Measurements from ENCODE around the gene UTS2B. TPM values are rescaled to one million over a fixed set of nuclear protein-coding genes. Genes with fewer than 3 reads are reported as not detected.

Gene UTS2B
- 0.85 TPM for total RNA-seq
- 0.34 TPM for polyA plus RNA-seq

GRCh38 chr3:191329654-191330529, at the start of gene UTS2B:
Gene UTS2B (minus strand): TSS chr3:191330526. CDS start chr3:191282189, 48,337 bp downstream.
- Histone ChIP-seq H3K27ac (ENCODE audit: low read depth) (peak within 1 kb of the TSS; percentile 68), H3K4me3 (ENCODE audit: low read depth, low read length) (peak within 1 kb of the TSS; percentile 81), H3K36me3 (ENCODE audit: insufficient read depth) (no peaks in the 10 kb centered on the region), H3K4me1 (ENCODE audit: insufficient read depth) (no peaks in the 10 kb centered on the region)
- peak; percentile 36 for DNase-seq (ENCODE audit: extremely low spot score)
- 1% methylated on average over 37 of the region's 37 CpGs for WGBS

DNA sequence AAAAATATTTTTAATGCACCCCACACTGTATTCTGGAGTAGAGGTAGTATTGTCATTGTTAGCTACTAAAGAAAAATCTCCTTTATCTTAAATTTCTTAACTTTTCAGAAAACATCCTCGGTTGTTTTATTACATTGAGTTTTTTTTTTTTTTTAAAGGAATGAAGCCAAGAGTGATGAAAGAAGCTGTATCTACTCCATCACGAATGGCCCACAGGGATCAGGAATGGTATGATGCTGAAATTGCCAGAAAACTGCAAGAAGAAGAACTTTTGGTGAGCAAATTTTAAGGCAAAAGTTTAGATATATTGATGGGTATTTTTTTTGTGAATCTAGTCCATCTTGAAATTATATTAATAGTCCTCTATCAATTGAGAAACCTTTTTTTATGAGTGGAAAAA, 49.7 kb upstream of the UTS2B start:
- no peak overlapping the region for H3K4me3 ChIP-seq (ENCODE audit: low read depth, low read length)
- WGBS = 58% methylated on average over 2 of the region's 2 CpGs
- H3K4me1 ChIP-seq (ENCODE audit: insufficient read depth) = peaks cover 2% of the 10 kb centered on the region
- H3K27ac ChIP-seq (ENCODE audit: low read depth) = no peak overlapping the region
- H3K36me3 ChIP-seq (ENCODE audit: insufficient read depth) = peaks cover 8% of the 10 kb centered on the region
- DNase-seq (ENCODE audit: extremely low spot score) = no peak

DNA sequence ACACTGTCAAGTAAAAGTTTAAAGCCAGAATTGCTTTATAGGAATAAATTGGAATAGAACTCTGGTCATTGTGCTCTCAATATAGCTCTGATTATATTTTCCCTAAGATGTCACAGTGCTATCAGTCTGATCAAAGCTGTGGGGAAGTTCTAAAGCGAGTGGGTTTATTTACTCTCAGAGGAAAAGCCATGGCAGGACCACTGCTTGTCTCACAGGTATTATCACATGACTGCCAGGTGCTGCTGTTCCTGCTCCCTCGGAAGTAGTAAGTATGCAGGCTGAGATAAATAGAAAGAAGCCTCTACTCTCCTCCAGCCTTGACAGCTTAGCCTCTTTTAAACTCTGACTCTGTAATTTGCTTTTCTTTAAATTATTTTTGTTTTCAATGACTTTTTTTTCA, 49.1 kb upstream of the UTS2B start:
- Histone ChIP-seq H3K36me3 (ENCODE audit: insufficient read depth) (peaks cover 10% of the 10 kb centered on the region), H3K4me1 (ENCODE audit: insufficient read depth) (peaks cover 2% of the 10 kb centered on the region), H3K27ac (ENCODE audit: low read depth) (no peak overlapping the region), H3K4me3 (ENCODE audit: low read depth, low read length) (no peak overlapping the region)
- no peak for DNase-seq (ENCODE audit: extremely low spot score)
- WGBS = 83% methylated on average over 2 of the region's 2 CpGs

DNA sequence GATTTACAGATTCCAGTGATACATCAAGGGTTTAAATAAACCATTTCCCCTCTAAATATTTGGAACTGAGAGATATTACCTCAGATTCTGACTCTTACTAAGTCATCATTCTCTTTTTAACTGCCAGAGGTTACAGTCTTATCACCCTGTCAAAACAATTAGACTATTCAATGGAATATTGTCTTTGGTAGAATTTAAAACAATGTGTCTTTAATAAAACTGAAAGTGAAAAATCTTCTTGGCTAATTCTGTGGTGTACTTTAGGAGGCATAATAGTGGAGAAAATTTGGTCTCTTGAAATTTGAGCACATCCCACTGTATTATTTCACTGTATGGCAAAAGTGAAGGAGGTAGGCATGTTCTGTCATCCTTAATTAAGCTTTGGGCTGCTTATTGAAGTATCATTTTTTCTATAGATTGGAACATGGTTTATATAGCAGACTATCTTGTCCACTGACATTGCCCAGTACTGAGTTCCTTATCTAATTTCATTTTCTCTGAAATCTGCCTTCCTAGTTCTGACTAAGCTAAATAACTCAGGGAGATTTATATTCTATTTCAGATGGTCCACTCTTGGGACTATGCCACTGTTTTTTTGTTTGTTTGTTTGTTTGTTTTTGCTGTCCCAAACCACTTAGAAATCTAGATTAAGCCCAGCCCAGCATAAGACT, 48.0 kb upstream of the UTS2B start:
- no peak overlapping the region for H3K27ac ChIP-seq (ENCODE audit: low read depth)
- no peak overlapping the region for H3K4me3 ChIP-seq (ENCODE audit: low read depth, low read length)
- DNase-seq (ENCODE audit: extremely low spot score) = no peak
- peaks cover 2% of the 10 kb centered on the region for H3K4me1 ChIP-seq (ENCODE audit: insufficient read depth)
- peaks cover 10% of the 10 kb centered on the region for H3K36me3 ChIP-seq (ENCODE audit: insufficient read depth)

DNA sequence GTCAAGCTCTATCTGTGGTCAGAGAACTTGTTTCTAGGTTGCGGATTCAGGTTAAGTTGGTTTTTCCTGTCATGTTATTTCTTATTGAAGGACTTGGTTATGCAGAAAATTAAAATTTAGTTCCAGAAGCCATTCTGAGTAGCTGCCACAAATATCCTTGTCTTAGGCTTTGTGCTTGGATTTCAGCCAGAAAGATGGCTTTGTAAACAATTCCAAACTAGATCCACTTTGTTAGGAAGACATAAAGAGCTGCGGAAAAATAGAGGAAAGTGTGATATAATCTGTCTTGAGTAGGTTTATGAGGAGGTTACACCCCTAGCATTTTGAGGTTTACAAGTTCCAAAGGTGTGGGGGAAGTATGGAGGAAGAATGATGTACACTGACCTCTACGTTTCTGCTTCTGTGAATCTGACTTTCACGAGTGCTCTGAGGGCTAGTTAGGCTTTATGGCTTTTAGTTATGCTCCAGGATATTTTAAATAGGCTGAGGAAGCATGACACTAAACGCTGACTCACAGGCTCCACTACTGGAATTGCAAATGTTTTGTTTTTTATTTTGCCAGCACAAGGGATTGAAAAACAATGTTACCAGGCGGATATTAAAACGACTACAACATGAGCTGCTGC, 46.3 kb upstream of the UTS2B start:
- peaks cover 10% of the 10 kb centered on the region for H3K36me3 ChIP-seq (ENCODE audit: insufficient read depth)
- 29% methylated on average over 7 of the region's 7 CpGs for WGBS
- H3K27ac ChIP-seq (ENCODE audit: low read depth) = peak overlapping the region; percentile 38
- H3K4me3 ChIP-seq (ENCODE audit: low read depth, low read length) = no peak overlapping the region
- peak; percentile 4 for DNase-seq (ENCODE audit: extremely low spot score)
- H3K4me1 ChIP-seq (ENCODE audit: insufficient read depth) = peaks cover 2% of the 10 kb centered on the region

GRCh38 chr3:191373327-191373726, 43.0 kb upstream of the UTS2B start:
- 71% methylated on average over 4 of the region's 4 CpGs for WGBS
- DNase-seq (ENCODE audit: extremely low spot score) = no peak

GRCh38 chr3:191372122-191372521, 41.8 kb upstream of the UTS2B start:
- Histone ChIP-seq H3K4me3 (ENCODE audit: low read depth, low read length) (no peak overlapping the region), H3K27ac (ENCODE audit: low read depth) (no peak overlapping the region), H3K36me3 (ENCODE audit: insufficient read depth) (peaks cover 8% of the 10 kb centered on the region), H3K4me1 (ENCODE audit: insufficient read depth) (peaks cover 2% of the 10 kb centered on the region)
- 86% methylated on average over 2 of the region's 2 CpGs for WGBS
- DNase-seq (ENCODE audit: extremely low spot score) = no peak

More at GRCh38 chr3:191373327-191373726, 43.0 kb upstream of the UTS2B start:
- Histone ChIP-seq H3K27ac (ENCODE audit: low read depth) (no peak overlapping the region), H3K4me1 (ENCODE audit: insufficient read depth) (peaks cover 2% of the 10 kb centered on the region), H3K36me3 (ENCODE audit: insufficient read depth) (peaks cover 8% of the 10 kb centered on the region), H3K4me3 (ENCODE audit: low read depth, low read length) (no peak overlapping the region)

DNA sequence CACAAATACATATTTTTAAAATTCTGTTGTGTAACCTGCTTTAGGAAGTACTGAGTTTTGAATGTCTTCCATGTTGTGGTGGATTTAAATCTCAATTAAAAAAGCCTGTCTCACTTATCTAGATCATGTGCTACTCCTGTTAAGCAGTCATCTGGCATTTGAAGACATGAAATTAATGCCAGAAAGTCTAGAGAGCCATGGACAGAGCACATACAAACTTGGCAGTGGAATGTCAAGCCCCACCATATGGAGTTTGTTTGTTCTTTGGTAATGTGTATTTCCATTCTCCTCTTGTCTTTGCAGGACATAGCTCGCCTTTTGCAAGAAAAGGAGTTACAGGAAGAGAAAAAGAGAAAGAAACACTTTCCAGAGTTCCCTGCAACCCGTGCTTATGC, 39.3 kb upstream of the UTS2B start:
- no peak for DNase-seq (ENCODE audit: extremely low spot score)

GRCh38 chr3:191368755-191369615, 38.7 kb upstream of the UTS2B start:
- Histone ChIP-seq H3K4me3 (ENCODE audit: low read depth, low read length) (no peak overlapping the region), H3K27ac (ENCODE audit: low read depth) (no peak overlapping the region), H3K36me3 (ENCODE audit: insufficient read depth) (peaks cover 4% of the 10 kb centered on the region), H3K4me1 (ENCODE audit: insufficient read depth) (no peaks in the 10 kb centered on the region)
- DNase-seq (ENCODE audit: extremely low spot score) = no peak
- WGBS = 93% methylated on average over 5 of the region's 5 CpGs

More for the DNA sequence above, 39.3 kb upstream of the UTS2B start:
- no peak overlapping the region for H3K27ac ChIP-seq (ENCODE audit: low read depth)
- no peaks in the 10 kb centered on the region for H3K4me1 ChIP-seq (ENCODE audit: insufficient read depth)
- WGBS = 67% methylated on average over 2 of the region's 2 CpGs
- peaks cover 4% of the 10 kb centered on the region for H3K36me3 ChIP-seq (ENCODE audit: insufficient read depth)
- H3K4me3 ChIP-seq (ENCODE audit: low read depth, low read length) = no peak overlapping the region

- 74% methylated on average over 2 of the region's 2 CpGs for WGBS
- no peaks in the 10 kb centered on the region for H3K4me1 ChIP-seq (ENCODE audit: insufficient read depth)
- H3K4me3 ChIP-seq (ENCODE audit: low read depth, low read length) = no peak overlapping the region
- peaks cover 7% of the 10 kb centered on the region for H3K36me3 ChIP-seq (ENCODE audit: insufficient read depth)
- no peak for DNase-seq (ENCODE audit: extremely low spot score)
- H3K27ac ChIP-seq (ENCODE audit: low read depth) = no peak overlapping the region
Measured at GRCh38 chr3:191366675-191367074, 36.3 kb upstream of the UTS2B start.

- H3K36me3 ChIP-seq (ENCODE audit: insufficient read depth) = peaks cover 5% of the 10 kb centered on the region
- no peak for DNase-seq (ENCODE audit: extremely low spot score)
- 99% methylated on average over 4 of the region's 4 CpGs for whole genome bisulfite sequencing
Measured at GRCh38 chr3:191363221-191363620, 32.9 kb upstream of the UTS2B start.

DNA sequence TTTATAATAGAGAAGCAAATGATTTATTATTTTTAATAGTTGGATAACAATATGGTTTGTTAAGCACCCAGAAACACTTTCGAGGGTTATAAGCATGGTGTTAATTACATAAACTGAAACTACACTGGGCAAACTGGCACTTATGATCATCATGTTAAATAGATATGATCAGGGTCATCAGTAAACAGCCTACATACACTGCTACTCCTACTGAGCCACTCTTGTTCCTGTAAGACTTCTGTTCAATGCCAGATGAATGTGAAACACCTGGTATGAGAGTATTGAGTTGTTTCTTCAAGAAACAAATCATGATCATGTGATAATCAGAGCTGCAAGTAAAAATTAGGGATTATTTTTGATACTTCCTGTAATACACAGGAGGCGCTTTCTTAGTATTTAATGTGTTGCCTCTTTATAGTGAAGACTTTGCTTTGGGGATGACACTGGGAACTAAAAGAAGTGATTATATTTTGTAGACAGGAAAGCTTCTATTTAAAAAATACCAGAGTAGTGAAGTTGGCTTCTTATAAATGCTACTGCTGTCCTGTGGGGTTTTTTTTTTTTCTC, 32.3 kb upstream of the UTS2B start:
- Histone ChIP-seq H3K4me3 (ENCODE audit: low read depth, low read length) (no peak overlapping the region), H3K4me1 (ENCODE audit: insufficient read depth) (no peaks in the 10 kb centered on the region), H3K27ac (ENCODE audit: low read depth) (no peak overlapping the region), H3K36me3 (ENCODE audit: insufficient read depth) (peaks cover 5% of the 10 kb centered on the region)
- 91% methylated on average over 2 of the region's 2 CpGs for WGBS
- DNase-seq (ENCODE audit: extremely low spot score) = no peak

More at GRCh38 chr3:191363221-191363620, 32.9 kb upstream of the UTS2B start:
- Histone ChIP-seq H3K27ac (ENCODE audit: low read depth) (no peak overlapping the region), H3K4me3 (ENCODE audit: low read depth, low read length) (no peak overlapping the region), H3K4me1 (ENCODE audit: insufficient read depth) (no peaks in the 10 kb centered on the region)

GRCh38 chr3:191362037-191362436, 31.7 kb upstream of the UTS2B start:
- Histone ChIP-seq H3K4me3 (ENCODE audit: low read depth, low read length) (no peak overlapping the region), H3K36me3 (ENCODE audit: insufficient read depth) (peaks cover 5% of the 10 kb centered on the region), H3K27ac (ENCODE audit: low read depth) (no peak overlapping the region), H3K4me1 (ENCODE audit: insufficient read depth) (no peaks in the 10 kb centered on the region)
- DNase-seq (ENCODE audit: extremely low spot score) = no peak
- WGBS = 83% methylated on average over 4 of the region's 4 CpGs
